HAP-1 (cell line): ENCODE data around the gene GTPBP3.

ENCODE experiments used
- DNase-seq, 2 experiments: peaks; one replicate each; pipeline ENCODE4 v3.0.0-alpha.2; 2016 to 2020; ENCODE audit warnings: low spot score in 2 of 2
- H3K27me3 ChIP-seq: fragments of 250-450 bp; sonication (Bioruptor Pico); 2 replicates; pipeline ENCODE4 v1.5.1; 2020; ENCODE audit warnings: low read depth, mild to moderate bottlenecking, moderate library complexity
- H3K36me3 ChIP-seq: fragments of 250-450 bp; sonication (Bioruptor Pico); replicated peaks from 2 replicates; pipeline ENCODE4 v1.5.1; 2020; ENCODE audit warnings: mild to moderate bottlenecking
- H3K4me1 ChIP-seq: fragments of 250-450 bp; sonication (Bioruptor Pico); 2 replicates; pipeline ENCODE4 v1.5.1; 2020; ENCODE audit warnings: mild to moderate bottlenecking
- H3K4me3 ChIP-seq: fragments of 250-450 bp; sonication (Bioruptor Pico); 2 replicates; pipeline ENCODE4 v1.5.1; 2020; ENCODE audit warnings: mild to moderate bottlenecking, moderate library complexity
- H3K9me3 ChIP-seq: fragments of 250-450 bp; sonication (Bioruptor Pico); 2 replicates; pipeline ENCODE4 v1.5.1; 2020; ENCODE audit warnings: mild to moderate bottlenecking, moderate library complexity
- in situ Hi-C: fragments of 300-500 bp; cut with MboI; formaldehyde crosslinking; loops from 3 replicates; pipeline ENCODE4 v1.14.3; 2020; ENCODE audit warnings: low sequenced_read_pairs, inconsistent platforms, mixed read lengths

GTPBP3 gene

DNA sequence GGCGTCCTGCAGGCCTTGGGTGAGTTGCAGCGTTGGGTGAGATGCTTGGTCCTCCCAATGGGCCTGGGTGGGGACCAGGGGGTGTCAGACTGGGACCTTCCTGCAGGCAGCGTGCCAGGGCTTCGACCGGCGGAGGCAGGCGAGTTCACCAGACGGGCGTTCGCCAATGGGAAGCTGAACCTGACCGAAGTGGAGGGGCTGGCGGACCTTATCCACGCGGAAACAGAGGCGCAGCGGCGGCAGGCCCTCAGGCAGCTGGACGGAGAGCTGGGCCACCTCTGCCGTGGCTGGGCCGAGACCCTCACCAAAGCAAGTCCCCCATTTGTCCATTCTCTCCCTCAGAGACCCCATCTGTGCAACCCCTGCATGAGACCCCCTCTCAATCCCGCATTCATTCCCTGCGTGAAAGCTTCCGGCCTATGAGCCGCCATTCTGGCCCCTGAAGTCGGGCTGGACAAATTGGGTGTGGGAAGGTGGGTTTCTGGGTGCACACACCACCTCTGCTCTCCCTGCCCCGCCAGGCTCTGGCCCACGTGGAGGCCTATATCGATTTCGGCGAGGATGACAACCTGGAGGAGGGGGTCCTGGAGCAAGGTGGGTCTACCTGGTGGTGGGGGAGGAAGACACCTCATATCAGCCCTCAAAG is 1.2 kb downstream of the GTPBP3 start:
- Histone ChIP-seq H3K9me3 (no peaks in the 10 kb centered on the region), H3K27me3 (no peaks in the 10 kb centered on the region), H3K4me3 (peak overlapping the region; percentile 74), H3K4me1 (peaks cover 16% of the 10 kb centered on the region), H3K36me3 (peaks cover 27% of the 10 kb centered on the region)
- in situ Hi-C loops = no loop called here
- DNase-seq = no peak

DNA sequence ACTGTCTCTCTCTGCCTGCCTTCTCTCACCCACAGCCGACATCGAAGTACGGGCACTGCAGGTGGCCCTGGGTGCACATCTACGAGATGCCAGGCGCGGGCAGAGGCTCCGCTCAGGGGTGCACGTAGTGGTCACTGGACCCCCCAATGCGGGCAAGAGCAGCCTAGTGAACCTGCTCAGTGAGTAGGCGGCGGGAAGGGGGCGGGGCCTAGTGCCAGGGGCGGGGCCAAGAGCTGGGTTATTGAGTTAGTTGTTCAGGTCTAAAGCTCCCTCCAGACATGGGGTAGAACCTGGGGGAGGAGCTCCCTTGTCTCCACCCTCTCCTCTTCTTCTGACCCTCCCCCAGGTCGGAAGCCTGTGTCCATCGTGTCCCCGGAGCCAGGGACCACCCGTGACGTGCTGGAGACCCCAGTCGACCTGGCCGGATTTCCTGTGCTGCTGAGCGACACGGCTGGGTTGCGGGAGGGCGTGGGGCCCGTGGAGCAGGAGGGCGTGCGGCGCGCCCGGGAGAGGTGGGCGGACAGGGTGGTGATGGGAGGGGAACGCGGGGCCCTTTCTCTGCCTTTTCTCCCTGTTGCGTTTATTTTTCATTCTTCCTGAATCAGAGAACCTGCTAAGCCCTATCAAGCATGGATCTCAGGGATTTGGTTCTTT is 1.9 kb downstream of the GTPBP3 start:
- peaks cover 16% of the 10 kb centered on the region for H3K4me1 ChIP-seq
- DNase-seq = peak in 1 of 2 experiments; percentile 80
- no peaks in the 10 kb centered on the region for H3K9me3 ChIP-seq
- H3K36me3 ChIP-seq = peaks cover 34% of the 10 kb centered on the region
- H3K27me3 ChIP-seq = no peaks in the 10 kb centered on the region
- in situ Hi-C loops = no loop called here
- H3K4me3 ChIP-seq = no peak overlapping the region

DNA sequence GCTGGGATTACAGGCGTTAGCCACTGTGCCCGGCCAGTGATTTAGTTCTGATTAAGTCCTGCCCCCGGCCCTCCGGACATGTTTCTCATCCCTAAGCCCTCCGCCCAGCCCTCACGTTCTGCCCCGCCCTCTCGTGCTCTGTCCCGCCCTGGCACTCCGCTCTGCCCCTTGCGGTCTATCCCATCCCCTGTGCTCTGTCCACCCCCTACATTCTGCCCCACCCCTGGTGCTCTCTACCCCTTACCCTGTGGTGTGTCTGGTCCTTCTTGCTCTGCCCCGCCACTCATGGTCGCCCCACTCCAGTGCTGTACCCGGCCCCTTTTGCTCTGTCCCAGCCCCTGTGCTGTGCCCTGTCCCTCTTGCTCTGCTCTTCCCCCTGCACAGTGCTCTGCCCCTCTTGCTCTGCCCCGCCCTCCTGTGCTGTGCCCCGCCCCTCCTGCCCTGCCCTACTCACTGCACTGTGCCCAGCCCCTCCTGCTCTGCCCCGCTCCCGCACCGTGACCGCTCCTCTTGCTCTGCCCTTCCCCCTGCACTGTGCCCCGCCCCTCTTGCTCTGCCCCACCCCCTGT is 3.0 kb downstream of the GTPBP3 start:
- in situ Hi-C loops = no loop called here
- DNase-seq = peak in 1 of 2 experiments; percentile 84

DNA sequence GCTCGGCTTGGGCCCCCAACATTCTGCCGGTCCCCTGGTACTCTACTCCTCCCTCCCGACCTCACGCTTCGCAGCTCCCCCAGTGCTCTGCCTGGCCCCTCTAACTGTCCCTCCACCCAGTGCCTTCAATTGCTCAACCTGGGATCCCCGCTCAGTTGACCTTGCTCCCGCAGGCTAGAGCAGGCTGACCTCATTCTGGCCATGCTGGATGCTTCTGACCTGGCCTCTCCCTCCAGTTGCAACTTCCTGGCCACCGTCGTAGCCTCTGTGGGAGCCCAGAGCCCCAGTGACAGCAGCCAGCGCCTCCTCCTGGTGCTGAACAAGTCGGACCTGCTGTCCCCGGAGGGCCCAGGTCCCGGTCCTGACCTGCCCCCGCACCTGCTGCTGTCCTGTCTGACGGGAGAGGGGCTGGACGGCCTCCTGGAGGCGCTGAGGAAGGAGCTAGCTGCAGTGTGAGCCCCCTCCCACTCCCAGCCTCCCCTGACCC is 3.6 kb downstream of the GTPBP3 start:
- Histone ChIP-seq H3K27me3 (no peaks in the 10 kb centered on the region), H3K9me3 (no peaks in the 10 kb centered on the region), H3K36me3 (peaks cover 34% of the 10 kb centered on the region), H3K4me1 (peaks cover 8% of the 10 kb centered on the region; the same call in 1 of the 2 replicates), H3K4me3 (no peak overlapping the region)
- no peak for DNase-seq
- in situ Hi-C loops = no loop called here

More for the DNA sequence above, 3.0 kb downstream of the GTPBP3 start:
- Histone ChIP-seq H3K4me1 (peaks cover 11% of the 10 kb centered on the region), H3K9me3 (no peaks in the 10 kb centered on the region), H3K4me3 (no peak overlapping the region), H3K27me3 (no peaks in the 10 kb centered on the region), H3K36me3 (peaks cover 34% of the 10 kb centered on the region)

DNA sequence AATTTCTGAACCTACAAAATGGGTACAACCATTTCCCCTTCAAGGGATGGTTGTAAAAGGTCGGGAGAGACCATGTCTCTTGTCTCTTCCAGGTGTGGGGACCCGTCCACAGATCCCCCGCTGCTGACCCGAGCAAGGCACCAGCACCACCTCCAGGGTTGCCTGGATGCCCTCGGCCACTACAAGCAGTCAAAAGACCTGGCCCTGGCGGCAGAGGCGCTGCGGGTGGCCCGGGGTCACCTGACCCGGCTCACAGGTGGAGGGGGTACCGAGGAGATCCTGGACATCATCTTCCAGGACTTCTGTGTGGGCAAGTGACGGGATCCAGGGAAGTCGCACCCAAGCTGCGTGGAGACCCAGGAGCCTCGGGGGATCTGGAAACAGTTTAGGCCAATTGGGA is 4.0 kb downstream of the GTPBP3 start:
- Histone ChIP-seq H3K4me3 (no peak overlapping the region), H3K4me1 (peaks cover 9% of the 10 kb centered on the region; the same call in 1 of the 2 replicates), H3K9me3 (no peaks in the 10 kb centered on the region), H3K27me3 (no peaks in the 10 kb centered on the region), H3K36me3 (peaks cover 34% of the 10 kb centered on the region)
- in situ Hi-C loops = no loop called here
- no peak for DNase-seq

DNA sequence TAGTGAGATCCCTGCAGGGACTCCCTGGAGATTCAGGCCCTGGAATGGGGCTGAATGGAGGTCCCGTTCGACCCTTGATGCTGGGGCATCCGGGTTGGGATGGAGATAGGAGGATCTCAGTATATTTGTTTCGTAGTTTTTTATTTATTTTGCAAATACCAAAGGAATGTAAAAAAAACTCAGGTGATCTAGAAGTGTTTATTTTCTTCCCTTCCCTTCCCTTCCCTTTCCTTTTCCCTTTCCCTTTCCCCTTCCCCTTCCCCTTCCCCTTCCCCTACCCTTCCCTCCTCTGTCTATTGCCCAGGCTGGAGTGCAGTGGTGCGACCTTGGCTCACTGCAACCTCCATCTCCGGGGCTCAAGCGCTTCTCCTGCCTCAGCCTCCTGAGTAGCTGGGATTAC is 4.5 kb downstream of the GTPBP3 start:
- Histone ChIP-seq H3K4me3 (no peak overlapping the region), H3K27me3 (no peaks in the 10 kb centered on the region), H3K9me3 (no peaks in the 10 kb centered on the region), H3K36me3 (peaks cover 34% of the 10 kb centered on the region), H3K4me1 (peaks cover 10% of the 10 kb centered on the region; the same call in 1 of the 2 replicates)
- in situ Hi-C loops = no loop called here
- no peak for DNase-seq

DNA sequence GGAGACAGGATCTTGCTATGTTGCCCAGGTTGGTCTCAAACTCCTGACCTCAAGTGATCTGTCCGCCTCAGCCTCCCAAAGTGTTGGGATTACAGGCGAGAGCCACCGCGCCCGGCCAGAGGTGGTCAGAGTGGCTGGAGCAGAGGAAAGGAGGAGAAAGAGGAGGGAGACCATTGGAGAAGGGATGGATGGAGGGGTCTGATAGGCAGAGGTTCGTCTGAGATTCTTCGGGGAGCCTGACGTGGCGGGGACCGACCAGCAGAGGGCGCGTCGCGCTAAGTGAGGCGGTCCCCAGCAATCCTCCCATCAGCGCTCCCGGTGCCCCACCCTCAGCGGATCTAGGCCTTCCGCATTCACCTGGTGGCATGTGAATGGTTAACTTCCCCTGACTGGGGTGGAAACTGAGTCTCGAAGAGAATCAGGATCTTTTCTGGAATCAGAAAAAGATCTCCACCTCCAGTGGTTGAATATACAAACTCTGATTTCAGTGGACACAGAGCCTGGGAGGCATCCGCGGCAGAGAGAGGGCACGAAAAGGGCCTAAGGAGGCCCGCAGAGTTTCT is 8.8 kb downstream of the GTPBP3 start:
- in situ Hi-C loops = no loop called here
- peak; percentile 58 to 88 for DNase-seq

DNA sequence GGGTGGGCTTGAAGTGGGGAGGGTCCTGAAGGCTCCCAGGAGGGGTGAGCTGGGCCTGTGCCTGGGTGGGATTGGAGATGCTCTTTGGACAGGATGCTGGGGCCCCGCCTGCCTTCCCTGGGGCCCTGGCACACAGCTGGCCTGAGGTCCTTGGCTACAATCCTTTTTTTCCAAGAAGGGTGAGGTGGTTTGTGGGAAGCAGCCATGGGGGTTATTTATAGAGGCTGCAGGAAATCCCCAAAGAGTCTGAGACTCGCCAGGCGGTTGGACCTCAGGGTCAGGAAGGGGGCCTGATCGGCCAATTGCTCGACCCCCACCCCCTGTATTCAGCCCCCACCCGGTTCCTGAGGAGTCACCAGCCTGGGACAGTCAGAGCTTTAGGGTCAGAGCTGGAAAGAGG is 10.0 kb downstream of the GTPBP3 start:
- DNase-seq = no peak
- Histone ChIP-seq H3K36me3 (peaks cover 11% of the 10 kb centered on the region), H3K4me3 (no peak overlapping the region), H3K27me3 (no peaks in the 10 kb centered on the region), H3K9me3 (no peaks in the 10 kb centered on the region), H3K4me1 (peaks cover 3% of the 10 kb centered on the region; the same call in 1 of the 2 replicates)
- in situ Hi-C loops = no loop called here

More for the DNA sequence above, 8.8 kb downstream of the GTPBP3 start:
- H3K27me3 ChIP-seq = no peaks in the 10 kb centered on the region
- no peak overlapping the region for H3K4me3 ChIP-seq
- H3K9me3 ChIP-seq = no peaks in the 10 kb centered on the region
- H3K4me1 ChIP-seq = peaks cover 3% of the 10 kb centered on the region; the same call in 1 of the 2 replicates
- H3K36me3 ChIP-seq = peaks cover 20% of the 10 kb centered on the region

DNA sequence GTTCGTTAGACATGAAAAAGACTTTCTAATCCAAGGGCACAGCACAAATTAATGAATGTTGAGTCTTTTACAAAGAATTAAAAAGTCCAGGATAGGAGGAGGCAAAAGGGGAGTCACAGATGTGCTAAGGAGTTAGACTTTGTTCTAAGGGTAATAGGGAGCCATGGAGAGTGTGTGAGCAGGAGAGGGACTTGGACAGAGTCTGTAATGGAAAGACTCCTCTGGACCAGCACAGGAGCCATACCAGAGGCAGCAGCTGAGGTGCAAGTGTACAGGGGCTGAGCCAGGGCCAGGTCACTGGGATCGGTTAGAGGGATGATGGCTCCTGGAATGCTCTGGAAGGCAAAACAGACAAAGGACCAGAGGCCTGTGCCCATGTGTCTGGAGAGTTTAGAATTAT is 10.5 kb downstream of the GTPBP3 start:
- DNase-seq = no peak
- in situ Hi-C loops = no loop called here
- Histone ChIP-seq H3K9me3 (no peaks in the 10 kb centered on the region), H3K4me1 (peaks cover 3% of the 10 kb centered on the region; the same call in 1 of the 2 replicates), H3K27me3 (no peaks in the 10 kb centered on the region), H3K36me3 (peaks cover 9% of the 10 kb centered on the region), H3K4me3 (no peak overlapping the region)

DNA sequence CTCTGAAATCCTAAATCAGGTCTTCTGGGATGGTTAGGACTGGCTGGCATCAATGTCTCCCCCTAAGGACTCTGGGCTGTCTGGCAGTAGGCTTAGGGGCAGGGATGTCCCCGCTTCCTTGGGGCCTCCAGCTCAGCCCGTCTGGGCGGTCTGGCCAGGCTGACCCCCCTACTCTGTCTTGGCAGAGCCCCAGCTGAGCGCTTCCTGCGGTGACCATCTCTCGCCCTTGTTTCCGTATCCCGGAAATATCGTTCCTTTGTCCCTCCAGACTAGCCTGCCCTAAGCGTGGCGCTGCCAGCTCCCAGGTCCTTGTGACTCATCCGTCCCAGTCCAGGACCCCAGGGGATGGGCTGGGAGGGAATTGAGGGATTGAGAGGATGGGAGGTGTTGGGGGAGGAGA is 11.3 kb downstream of the GTPBP3 start:
- DNase-seq = peak in 1 of 2 experiments; percentile 50
- Histone ChIP-seq H3K4me3 (no peak overlapping the region), H3K4me1 (peaks cover 3% of the 10 kb centered on the region; the same call in 1 of the 2 replicates), H3K27me3 (no peaks in the 10 kb centered on the region), H3K9me3 (no peaks in the 10 kb centered on the region), H3K36me3 (peaks cover 6% of the 10 kb centered on the region)
- in situ Hi-C loops = no loop called here

DNA sequence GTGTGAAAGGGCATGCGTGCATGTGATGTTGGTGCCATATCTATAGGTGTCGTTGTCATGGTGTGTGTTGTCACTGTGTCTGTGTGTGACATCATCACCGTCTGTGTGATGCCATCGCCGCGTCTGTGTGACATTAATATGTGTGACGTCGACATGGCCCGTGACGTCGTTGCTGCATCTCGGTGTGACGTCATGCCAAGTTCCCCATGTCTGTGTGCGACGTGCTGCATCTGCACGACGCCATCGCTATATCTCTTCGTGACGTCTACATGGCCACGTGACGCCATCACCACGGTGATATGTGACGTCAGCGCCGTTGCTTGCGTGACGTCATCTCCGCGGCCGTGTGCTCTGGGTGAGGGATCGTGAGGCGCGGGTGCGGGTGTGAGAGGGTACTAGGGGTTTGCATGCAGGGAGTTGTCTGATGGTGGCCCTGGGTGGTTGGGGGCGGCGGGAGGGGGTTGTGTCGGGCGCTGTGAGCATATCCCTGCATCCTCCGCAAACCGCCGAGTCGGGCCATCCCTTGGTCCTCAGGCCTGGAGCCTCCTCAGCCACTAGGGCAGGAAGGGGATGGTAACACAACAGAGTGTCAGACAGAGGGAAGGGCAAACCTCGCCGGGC is 14.6 kb downstream of the GTPBP3 start:
- Histone ChIP-seq H3K36me3 (no peaks in the 10 kb centered on the region), H3K9me3 (no peaks in the 10 kb centered on the region), H3K27me3 (no peaks in the 10 kb centered on the region), H3K4me3 (no peak overlapping the region), H3K4me1 (no peaks in the 10 kb centered on the region)
- in situ Hi-C loops = no loop called here
- DNase-seq = no peak

DNA sequence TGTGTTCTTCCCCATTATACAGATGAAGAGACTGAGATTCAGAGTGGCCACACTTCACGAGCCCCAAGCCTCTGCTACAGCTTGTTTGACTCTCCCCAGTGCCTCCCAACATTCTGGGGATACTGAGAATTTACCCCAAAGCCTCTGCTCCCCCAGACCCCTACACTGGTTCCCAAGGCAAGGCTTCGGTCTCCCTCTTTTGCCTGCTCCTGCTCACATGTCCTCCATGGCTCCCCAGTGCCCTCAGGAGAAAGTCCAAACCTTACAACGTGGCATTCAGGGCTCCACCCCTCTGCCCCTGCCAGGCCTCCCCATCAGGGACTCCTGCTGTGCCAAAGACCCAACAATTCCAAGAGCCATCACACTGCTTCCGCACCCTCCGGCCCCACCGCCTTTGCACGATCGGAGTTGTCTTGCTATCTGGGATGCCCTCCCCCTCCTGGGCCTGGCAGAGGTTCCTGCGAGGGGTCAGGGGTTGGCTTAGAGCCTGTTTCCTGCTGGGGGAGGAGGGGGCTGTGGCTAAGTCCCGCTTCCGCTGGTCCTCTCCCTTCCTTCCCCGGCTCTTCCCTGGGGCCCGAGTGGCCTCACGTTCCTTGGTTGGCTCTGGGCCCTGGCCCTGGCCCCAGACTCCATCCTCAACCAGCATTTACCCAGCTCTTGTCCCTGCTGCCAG is 15.4 kb downstream of the GTPBP3 start:
- H3K4me1 ChIP-seq = no peaks in the 10 kb centered on the region
- in situ Hi-C loops = no loop called here
- H3K36me3 ChIP-seq = no peaks in the 10 kb centered on the region
- no peaks in the 10 kb centered on the region for H3K27me3 ChIP-seq
- no peaks in the 10 kb centered on the region for H3K9me3 ChIP-seq
- H3K4me3 ChIP-seq = no peak overlapping the region
- no peak for DNase-seq

DNA sequence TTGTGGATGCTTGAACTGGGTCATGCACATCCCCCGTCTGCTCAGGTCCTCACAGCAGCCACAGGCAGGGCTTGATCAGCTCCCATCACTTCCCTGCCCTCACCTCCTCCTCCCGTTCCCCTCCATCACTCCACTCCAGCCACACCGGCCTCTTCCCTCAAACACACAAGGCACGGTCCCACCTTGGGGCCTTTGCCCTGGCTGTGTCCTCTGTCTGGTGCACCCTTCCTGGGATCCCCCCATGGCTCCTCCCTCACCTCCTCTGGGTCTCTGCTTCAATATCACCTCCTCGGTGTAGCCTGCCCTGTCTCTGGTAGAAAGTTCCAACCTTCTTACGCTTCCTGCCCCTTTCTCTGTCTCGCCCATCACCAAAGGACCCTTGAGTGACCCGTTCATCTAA is 16.0 kb downstream of the GTPBP3 start:
- Histone ChIP-seq H3K27me3 (no peaks in the 10 kb centered on the region), H3K36me3 (no peaks in the 10 kb centered on the region), H3K4me3 (no peak overlapping the region), H3K9me3 (no peaks in the 10 kb centered on the region), H3K4me1 (no peaks in the 10 kb centered on the region)
- no peak for DNase-seq
- in situ Hi-C loops = no loop called here
